MM.1S (cell line): ENCODE measurements around the gene KRTAP10-6.

Experiments
- DNase-seq: peaks from one replicate; pipeline ENCODE4 v3.0.0-alpha.2; 2015
- H2AFZ ChIP-seq: fragments of 300-600 bp; sonication (generic); 2 replicates; pipeline ENCODE4 v1.6.0; 2016; ENCODE audit warnings: antibody characterized with exemption, low read length
- H3F3A ChIP-seq: fragments of 300-600 bp; sonication (generic); 2 replicates; pipeline ENCODE4 v1.6.1; 2016; ENCODE audit warnings: mild to moderate bottlenecking, antibody characterized with exemption, low read length, moderate library complexity, mixed read lengths; ENCODE audit not compliant: insufficient read depth
- H3K27ac ChIP-seq: fragments of 300-600 bp; sonication (generic); 2 replicates; pipeline ENCODE4 v1.5.1; 2016; ENCODE audit warnings: mild to moderate bottlenecking, low read length
- H3K27me3 ChIP-seq: fragments of 300-600 bp; sonication (generic); replicated peaks from 2 replicates; pipeline ENCODE4 v1.6.0; 2016; ENCODE audit warnings: low read length; ENCODE audit not compliant: insufficient read depth
- H3K36me3 ChIP-seq: fragments of 300-600 bp; sonication (generic); replicated peaks from 2 replicates; pipeline ENCODE4 v1.6.1; 2016; ENCODE audit warnings: mild to moderate bottlenecking, low read length, mixed read lengths; ENCODE audit not compliant: insufficient read depth
- H3K4me1 ChIP-seq: fragments of 300-600 bp; sonication (generic); 2 replicates; pipeline ENCODE4 v1.6.1; 2016; ENCODE audit warnings: low read length, mixed read lengths
- H3K4me2 ChIP-seq: fragments of 300-600 bp; sonication (generic); 2 replicates; pipeline ENCODE4 v1.6.0; 2016; ENCODE audit warnings: low read depth, low read length
- H3K4me3 ChIP-seq: fragments of 300-600 bp; sonication (generic); 2 replicates; pipeline ENCODE4 v1.5.1; 2016; ENCODE audit warnings: low read length, mixed read lengths
- H3K79me2 ChIP-seq: fragments of 300-600 bp; sonication (generic); 2 replicates; pipeline ENCODE4 v1.6.1; 2016; ENCODE audit warnings: mixed run types, low read length, mixed read lengths
- H3K9ac ChIP-seq: fragments of 300-600 bp; sonication (generic); 2 replicates; pipeline ENCODE4 v1.6.1; 2016; ENCODE audit warnings: low read length, mixed read lengths
- H3K9me2 ChIP-seq: fragments of 300-600 bp; sonication (generic); replicated peaks from 2 replicates; pipeline ENCODE4 v1.6.1; 2016; ENCODE audit warnings: mild to moderate bottlenecking, low read length, mixed read lengths; ENCODE audit not compliant: insufficient read depth
- H3K9me3 ChIP-seq: fragments of 300-600 bp; sonication (generic); replicated peaks from 2 replicates; pipeline ENCODE4 v1.6.1; 2016; ENCODE audit warnings: mild to moderate bottlenecking, low read length, mixed read lengths; ENCODE audit not compliant: insufficient read depth
- H4K20me1 ChIP-seq: fragments of 300-600 bp; sonication (generic); 2 replicates; pipeline ENCODE4 v1.6.1; 2016; ENCODE audit warnings: mild to moderate bottlenecking, low read length, moderate library complexity, mixed read lengths; ENCODE audit not compliant: insufficient read depth
- EZH2 ChIP-seq: fragments of 300-600 bp; sonication (generic); optimal IDR thresholded peaks from 2 replicates; pipeline ENCODE3; 2017; ENCODE audit warnings: low read depth, mild to moderate bottlenecking, antibody characterized with exemption, low read length, mixed read lengths
- EZH2phosphoT487 ChIP-seq: fragments of 300-600 bp; sonication (generic); IDR thresholded peaks from 2 replicates; pipeline ENCODE4 v1.6.1; 2018; ENCODE audit warnings: antibody characterized with exemption, low read length
- TF ChIP-seq, protein P1 (sequence below): fragments of 300-600 bp; sonication (generic); IDR thresholded peaks from 2 replicates; pipeline ENCODE4 v1.5.1; 2016; ENCODE audit warnings: antibody characterized with exemption, low read length, mixed read lengths

Gene KRTAP10-6

DNA sequence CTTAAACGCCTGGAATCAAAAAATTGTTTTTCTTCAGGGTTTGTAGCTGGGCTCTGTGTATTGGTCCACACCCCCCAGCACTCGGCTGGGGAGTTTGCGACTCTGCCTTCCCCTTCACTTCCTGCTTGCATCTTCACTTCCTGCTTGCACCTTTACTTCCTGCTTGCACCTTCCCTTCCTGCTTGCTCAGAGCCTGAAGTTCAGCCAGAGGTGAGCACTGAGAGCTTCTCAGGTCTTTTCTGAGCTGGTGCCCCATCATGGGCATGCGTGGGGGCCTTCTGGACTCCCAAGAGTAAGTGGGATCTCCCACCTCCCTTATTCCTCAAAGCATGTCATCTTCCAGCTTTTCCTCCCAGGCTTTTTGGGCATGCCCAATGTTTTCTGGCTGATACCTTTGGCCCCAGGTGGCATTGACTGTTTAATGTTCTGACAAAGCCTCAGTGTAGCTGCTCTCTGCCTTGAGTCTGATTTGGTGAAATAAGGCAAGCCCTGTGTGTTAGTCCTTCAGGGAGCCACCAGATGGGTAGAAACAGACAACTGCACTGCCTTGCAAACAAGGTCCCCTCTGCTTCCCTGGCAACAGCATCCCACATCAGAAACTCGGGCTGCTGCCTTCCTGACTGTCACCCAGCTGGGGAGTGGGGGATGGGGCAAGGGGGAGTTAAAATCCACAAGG is 44.5 kb downstream of the KRTAP10-6 start:
- Histone ChIP-seq H4K20me1 (no peaks in the 10 kb centered on the region), H3K27me3 (peaks cover 95% of the 10 kb centered on the region), H3K79me2 (no peaks in the 10 kb centered on the region), H3K9me3 (no peaks in the 10 kb centered on the region), H3K9me2 (no peaks in the 10 kb centered on the region), H3K27ac (no peak overlapping the region), H3K4me1 (no peaks in the 10 kb centered on the region), H3F3A (no peaks in the 10 kb centered on the region), H2AFZ (no peak overlapping the region), H3K9ac (no peak overlapping the region), H3K4me3 (no peak overlapping the region), H3K36me3 (no peaks in the 10 kb centered on the region), H3K4me2 (no peak overlapping the region)
- no peak for DNase-seq
- TF ChIP-seq, protein P1, sequence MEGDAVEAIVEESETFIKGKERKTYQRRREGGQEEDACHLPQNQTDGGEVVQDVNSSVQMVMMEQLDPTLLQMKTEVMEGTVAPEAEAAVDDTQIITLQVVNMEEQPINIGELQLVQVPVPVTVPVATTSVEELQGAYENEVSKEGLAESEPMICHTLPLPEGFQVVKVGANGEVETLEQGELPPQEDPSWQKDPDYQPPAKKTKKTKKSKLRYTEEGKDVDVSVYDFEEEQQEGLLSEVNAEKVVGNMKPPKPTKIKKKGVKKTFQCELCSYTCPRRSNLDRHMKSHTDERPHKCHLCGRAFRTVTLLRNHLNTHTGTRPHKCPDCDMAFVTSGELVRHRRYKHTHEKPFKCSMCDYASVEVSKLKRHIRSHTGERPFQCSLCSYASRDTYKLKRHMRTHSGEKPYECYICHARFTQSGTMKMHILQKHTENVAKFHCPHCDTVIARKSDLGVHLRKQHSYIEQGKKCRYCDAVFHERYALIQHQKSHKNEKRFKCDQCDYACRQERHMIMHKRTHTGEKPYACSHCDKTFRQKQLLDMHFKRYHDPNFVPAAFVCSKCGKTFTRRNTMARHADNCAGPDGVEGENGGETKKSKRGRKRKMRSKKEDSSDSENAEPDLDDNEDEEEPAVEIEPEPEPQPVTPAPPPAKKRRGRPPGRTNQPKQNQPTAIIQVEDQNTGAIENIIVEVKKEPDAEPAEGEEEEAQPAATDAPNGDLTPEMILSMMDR: no peak
- TF ChIP-seq EZH2 (no peak), EZH2phosphoT487 (no peak)

DNA sequence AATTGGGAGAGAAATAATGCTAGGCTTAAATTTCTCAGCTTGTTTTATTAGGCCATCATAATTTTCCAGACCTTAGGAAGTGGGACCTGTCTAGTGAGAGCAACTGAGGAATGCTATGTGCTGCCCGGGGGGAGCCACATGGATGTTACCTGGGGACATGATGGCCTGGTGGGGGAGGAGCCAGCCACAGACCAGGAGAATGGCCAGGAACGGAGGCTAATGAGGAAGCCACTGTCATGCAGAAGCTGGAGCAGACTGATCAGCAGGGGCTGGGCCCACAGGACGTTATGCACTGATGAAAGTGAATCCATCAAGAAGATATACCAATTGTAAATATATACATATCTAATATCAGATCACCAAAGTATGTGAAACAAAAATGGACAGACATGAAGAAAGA is 47.7 kb downstream of the KRTAP10-6 start:
- Histone ChIP-seq H2AFZ (no peak overlapping the region), H3F3A (no peaks in the 10 kb centered on the region), H3K27me3 (peaks cover 94% of the 10 kb centered on the region), H3K4me3 (no peak overlapping the region), H3K27ac (no peak overlapping the region), H3K9ac (no peak overlapping the region), H3K79me2 (no peaks in the 10 kb centered on the region), H3K36me3 (no peaks in the 10 kb centered on the region), H3K9me3 (no peaks in the 10 kb centered on the region), H3K4me1 (no peaks in the 10 kb centered on the region), H3K4me2 (no peak overlapping the region), H4K20me1 (no peaks in the 10 kb centered on the region), H3K9me2 (no peaks in the 10 kb centered on the region)
- TF ChIP-seq, protein P1: no peak
- TF ChIP-seq EZH2 (no peak), EZH2phosphoT487 (no peak)
- no peak for DNase-seq

DNA sequence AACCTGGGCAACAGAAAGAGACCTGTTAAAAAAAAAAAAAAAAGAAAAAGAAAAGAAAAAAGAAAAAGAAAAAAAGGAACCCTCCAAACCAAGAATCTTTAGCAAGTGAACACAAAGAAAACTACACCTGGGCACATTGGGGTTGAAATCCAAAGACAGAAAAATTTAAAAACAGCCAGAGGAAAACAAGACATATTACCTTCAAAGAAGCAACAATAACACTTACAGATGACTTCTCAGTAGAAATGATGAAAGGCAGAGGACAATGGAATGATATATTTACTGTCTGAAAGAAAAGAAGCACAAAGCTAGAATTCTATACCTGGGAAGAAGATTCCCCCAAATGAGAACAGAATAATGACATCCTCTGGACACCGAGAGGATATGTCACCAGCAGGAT is 49.6 kb downstream of the KRTAP10-6 start:
- H3K79me2 ChIP-seq: no peaks in the 10 kb centered on the region
- H3K27me3 ChIP-seq: peaks cover 93% of the 10 kb centered on the region
- no peaks in the 10 kb centered on the region for H3F3A ChIP-seq
- no peak overlapping the region for H3K4me2 ChIP-seq
- no peaks in the 10 kb centered on the region for H3K36me3 ChIP-seq
- no peaks in the 10 kb centered on the region for H3K9me3 ChIP-seq
- TF ChIP-seq EZH2phosphoT487 (no peak), EZH2 (no peak)
- TF ChIP-seq, protein P1: no peak
- no peaks in the 10 kb centered on the region for H3K4me1 ChIP-seq
- no peak overlapping the region for H2AFZ ChIP-seq
- DNase-seq: no peak
- no peaks in the 10 kb centered on the region for H3K9me2 ChIP-seq
- H4K20me1 ChIP-seq: no peaks in the 10 kb centered on the region
- H3K27ac ChIP-seq: no peak overlapping the region
- no peak overlapping the region for H3K9ac ChIP-seq
- H3K4me3 ChIP-seq: no peak overlapping the region
